Measurements from ENCODE around the gene CDHR3. TPM values are rescaled to one million over a fixed set of nuclear protein-coding genes. Genes with fewer than 3 reads are reported as not detected.

Gene CDHR3
- total RNA-seq, 1 experiment from 2014 or later = 3.3 TPM

GRCh38 chr7:106064771-106065574 lies 101.9 kb downstream of the CDHR3 start:
- Mint-ChIP-seq H3K9me3 (peaks cover 6% of the 10 kb centered on the region in 2 experiments; a peak in 4 of 5 replicates), H3K27me3 (ENCODE audit: low read depth) (no peaks in the 10 kb centered on the region), H3K4me1 (peaks cover 15 to 22% of the 10 kb centered on the region in 2 experiments), H3K36me3 (ENCODE audit: insufficient read depth in 1 of 3, low read depth in 3 of 3) (peaks cover 0 to 7% (median 0%) of the 10 kb centered on the region in 3 experiments; a peak in 4 of 7 replicates), H3K27ac (no peak overlapping the region; a peak in 1 of 7 replicates), H3K4me3 (no peak overlapping the region)
- Histone ChIP-seq H2BK15ac (ENCODE audit: low read depth, low read length) (no peak overlapping the region), H3K4ac (ENCODE audit: low read depth, low read length) (no peak overlapping the region), H3K9me3 (ENCODE audit: control insufficient read depth, low read depth, low read length) (no peaks in the 10 kb centered on the region), H3K4me1 (ENCODE audit: insufficient read depth, low read length) (no peaks in the 10 kb centered on the region), H2BK12ac (ENCODE audit: insufficient read length, low read depth, low read length) (no peak overlapping the region), H3K27ac (ENCODE audit: insufficient read length, low read depth, low read length) (no peak overlapping the region), H2AFZ (ENCODE audit: low read length) (no peak overlapping the region), H3K9ac (ENCODE audit: extremely low read depth, insufficient read length, low read length) (no peak overlapping the region), H3K23me2 (ENCODE audit: insufficient read length, low read depth, low read length, poor library complexity, severe bottlenecking) (no peaks in the 10 kb centered on the region), H4K5ac (ENCODE audit: insufficient read length, low read depth, low read length) (no peak overlapping the region), H3K4me2 (ENCODE audit: insufficient read depth, insufficient read length, low read length) (no peak overlapping the region), H3K23ac (ENCODE audit: insufficient read length, low read depth, low read length) (no peak overlapping the region), H2BK20ac (ENCODE audit: low read depth, low read length, poor library complexity, severe bottlenecking) (no peak overlapping the region), H3T11ph (ENCODE audit: low read length) (no peak overlapping the region), H2BK120ac (ENCODE audit: low read depth, low read length, poor library complexity, severe bottlenecking) (no peak overlapping the region), H3K79me2 (ENCODE audit: insufficient read depth, low read length) (no peaks in the 10 kb centered on the region), H3K14ac (ENCODE audit: insufficient read depth, low read length) (no peak overlapping the region), H2BK5ac (ENCODE audit: insufficient read length, low read length) (no peak overlapping the region), H3K18ac (ENCODE audit: insufficient read length, low read depth, low read length) (no peak overlapping the region), H3K56ac (ENCODE audit: insufficient read length, low read depth, low read length) (no peak overlapping the region), H4K8ac (replicated peaks; ENCODE audit: insufficient read length, low read depth, low read length) (no peak overlapping the region), H3K79me1 (ENCODE audit: insufficient read depth, low read depth, low read length, poor library complexity, severe bottlenecking) (no peaks in the 10 kb centered on the region), H2AK5ac (ENCODE audit: insufficient read length, low read length) (no peak overlapping the region), H3K27me3 (ENCODE audit: insufficient read depth, low read length) (no peaks in the 10 kb centered on the region), H4K91ac (ENCODE audit: insufficient read length, low read depth, low read length) (no peak overlapping the region), H4K20me1 (ENCODE audit: control insufficient read depth, insufficient read depth, insufficient read length) (no peaks in the 10 kb centered on the region)
- TF ChIP-seq CTCF (conservative IDR thresholded peaks at IDR 0.05) = no peak
- WGBS (ENCODE audit: extremely low coverage, insufficient read length, low lambda C conversion rate) = no CpG with 5 or more reads among the region's 14 CpGs
- DNase-seq = peak; percentile 62

Measured in H9 (cell line).